TTC549 (cell line): ENCODE data around the gene CSTA.
A peak's percentile ranks its signal among the peaks of the same experiment; 100 is the strongest.

ENCODE experiments used
- FAIRE-seq: peaks from 2 replicates; lab custom pipeline; 2012; peaks lifted over from hg19 to GRCh38; lab: Jason Lieb, UNC

The CSTA gene

DNA sequence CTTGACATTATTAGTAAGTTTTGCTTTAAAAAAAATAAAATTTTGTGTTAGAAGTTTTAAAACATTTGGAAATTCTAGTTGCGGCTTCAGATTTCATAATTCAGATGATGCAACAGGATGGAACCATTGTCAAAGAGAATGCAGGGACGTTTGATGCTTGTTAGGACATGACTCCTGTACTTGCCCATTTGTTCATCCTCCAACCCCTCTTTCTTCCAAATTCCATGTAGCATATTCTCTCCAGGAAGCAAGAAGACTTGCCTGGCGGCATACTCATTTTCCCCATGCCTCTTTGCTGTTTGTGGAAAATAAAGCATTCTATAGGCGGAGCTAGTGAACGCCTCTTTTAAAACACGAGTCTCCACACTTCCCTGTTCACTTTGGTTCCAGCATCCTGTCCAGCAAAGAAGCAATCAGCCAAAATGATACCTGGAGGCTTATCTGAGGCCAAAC, at the start of gene CSTA:
Gene CSTA (plus strand): TSS at position 378 of the 453 bp plus-strand sequence. CDS start 45 bp downstream, at position 423.
- FAIRE-seq = no peak

- no peak for FAIRE-seq
Observed at GRCh38 chr3:122281891-122282290, 43.2 kb upstream of the CSTA start.

DNA sequence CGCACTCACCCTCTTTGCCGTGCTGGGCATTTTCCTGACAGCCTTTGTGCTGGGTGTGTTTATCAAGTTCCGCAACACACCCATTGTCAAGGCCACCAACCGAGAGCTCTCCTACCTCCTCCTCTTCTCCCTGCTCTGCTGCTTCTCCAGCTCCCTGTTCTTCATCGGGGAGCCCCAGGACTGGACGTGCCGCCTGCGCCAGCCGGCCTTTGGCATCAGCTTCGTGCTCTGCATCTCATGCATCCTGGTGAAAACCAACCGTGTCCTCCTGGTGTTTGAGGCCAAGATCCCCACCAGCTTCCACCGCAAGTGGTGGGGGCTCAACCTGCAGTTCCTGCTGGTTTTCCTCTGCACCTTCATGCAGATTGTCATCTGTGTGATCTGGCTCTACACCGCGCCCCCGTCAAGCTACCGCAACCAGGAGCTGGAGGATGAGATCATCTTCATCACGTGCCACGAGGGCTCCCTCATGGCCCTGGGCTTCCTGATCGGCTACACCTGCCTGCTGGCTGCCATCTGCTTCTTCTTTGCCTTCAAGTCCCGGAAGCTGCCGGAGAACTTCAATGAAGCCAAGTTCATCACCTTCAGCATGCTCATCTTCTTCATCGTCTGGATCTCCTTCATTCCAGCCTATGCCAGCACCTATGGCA, 41.1 kb upstream of the CSTA start:
- no peak for FAIRE-seq

DNA sequence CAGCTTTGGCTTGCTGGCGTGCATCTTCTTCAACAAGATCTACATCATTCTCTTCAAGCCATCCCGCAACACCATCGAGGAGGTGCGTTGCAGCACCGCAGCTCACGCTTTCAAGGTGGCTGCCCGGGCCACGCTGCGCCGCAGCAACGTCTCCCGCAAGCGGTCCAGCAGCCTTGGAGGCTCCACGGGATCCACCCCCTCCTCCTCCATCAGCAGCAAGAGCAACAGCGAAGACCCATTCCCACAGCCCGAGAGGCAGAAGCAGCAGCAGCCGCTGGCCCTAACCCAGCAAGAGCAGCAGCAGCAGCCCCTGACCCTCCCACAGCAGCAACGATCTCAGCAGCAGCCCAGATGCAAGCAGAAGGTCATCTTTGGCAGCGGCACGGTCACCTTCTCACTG, 40.6 kb upstream of the CSTA start:
- no peak for FAIRE-seq

GRCh38 chr3:122294359-122294758, 30.7 kb upstream of the CSTA start:
- no peak for FAIRE-seq

DNA sequence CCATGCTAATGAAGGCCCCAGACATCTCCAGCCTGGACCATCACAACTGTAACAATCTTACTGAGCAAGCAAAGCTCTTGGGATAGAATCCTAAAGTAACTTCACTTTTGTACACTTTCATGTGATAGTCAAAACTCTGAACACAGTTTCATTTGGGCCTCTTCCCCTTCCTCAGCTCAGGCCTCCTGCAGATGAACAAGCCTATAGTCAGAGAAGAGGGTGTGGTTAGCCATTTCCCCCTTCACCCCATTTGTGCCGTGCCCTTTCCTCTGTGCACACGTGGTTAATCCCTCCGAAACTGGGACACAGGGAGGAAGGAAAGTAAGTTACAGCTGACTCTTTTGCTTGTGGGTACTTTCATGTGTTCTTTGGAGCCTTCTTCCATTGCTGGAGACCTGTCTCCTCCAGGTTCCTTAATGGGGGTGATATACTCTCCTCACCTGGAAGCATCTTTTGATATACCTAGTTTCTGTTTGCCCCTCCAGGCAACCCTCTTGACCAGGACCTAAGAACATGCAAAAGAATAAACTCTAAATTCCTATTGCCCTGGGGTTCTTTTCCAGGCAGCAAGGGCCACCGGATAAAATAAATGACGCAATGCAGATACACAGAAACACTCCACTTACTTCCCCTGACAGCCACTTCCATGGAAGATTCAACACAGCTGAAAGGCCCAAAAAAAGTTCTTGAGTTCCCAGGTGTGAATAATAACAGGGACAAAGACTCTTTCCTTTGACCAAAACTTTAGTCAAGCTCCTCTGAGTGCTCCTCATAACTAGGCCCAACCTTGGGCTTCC, 29.6 kb upstream of the CSTA start:
- FAIRE-seq = no peak

DNA sequence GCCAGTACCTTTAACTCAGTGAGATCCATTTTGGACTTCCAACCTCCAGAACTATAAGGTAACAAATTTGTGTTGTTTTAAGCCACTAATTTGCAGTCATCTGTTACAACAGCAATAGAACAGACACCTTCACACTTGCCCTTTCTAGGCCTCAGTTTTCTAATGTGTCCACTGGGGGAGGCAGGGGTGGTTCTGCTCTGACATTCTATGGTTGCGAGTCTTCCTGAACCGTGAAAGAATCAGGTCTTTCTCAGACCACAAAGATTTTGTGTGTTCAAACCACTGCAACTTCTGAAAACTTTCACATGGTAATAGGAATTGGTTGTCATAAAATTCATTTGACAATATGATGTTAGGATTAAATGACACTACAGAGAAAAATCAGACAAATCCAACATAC, 26.8 kb upstream of the CSTA start:
- no peak for FAIRE-seq

DNA sequence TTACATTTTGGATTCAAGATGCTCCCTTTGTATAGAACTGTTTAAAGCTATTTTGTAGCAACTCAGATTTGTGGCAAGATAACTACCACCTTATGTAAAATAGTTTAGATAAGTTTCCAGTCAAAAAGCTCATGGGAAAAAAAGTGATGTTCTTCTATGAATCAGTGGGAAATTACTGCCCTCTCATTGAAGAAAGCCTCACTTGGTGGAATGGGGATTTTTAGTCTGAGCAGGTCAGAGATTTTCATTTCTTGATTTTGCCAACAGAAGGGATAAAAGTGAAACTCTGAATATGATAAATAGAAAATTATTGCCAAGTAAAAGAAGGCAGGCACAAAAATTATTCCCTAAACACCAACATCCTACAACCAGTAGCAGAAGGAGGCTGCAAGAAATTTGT, 25.8 kb upstream of the CSTA start:
- no peak for FAIRE-seq

GRCh38 chr3:122299872-122300460, 25.1 kb upstream of the CSTA start:
- FAIRE-seq = peak; percentile 96

DNA sequence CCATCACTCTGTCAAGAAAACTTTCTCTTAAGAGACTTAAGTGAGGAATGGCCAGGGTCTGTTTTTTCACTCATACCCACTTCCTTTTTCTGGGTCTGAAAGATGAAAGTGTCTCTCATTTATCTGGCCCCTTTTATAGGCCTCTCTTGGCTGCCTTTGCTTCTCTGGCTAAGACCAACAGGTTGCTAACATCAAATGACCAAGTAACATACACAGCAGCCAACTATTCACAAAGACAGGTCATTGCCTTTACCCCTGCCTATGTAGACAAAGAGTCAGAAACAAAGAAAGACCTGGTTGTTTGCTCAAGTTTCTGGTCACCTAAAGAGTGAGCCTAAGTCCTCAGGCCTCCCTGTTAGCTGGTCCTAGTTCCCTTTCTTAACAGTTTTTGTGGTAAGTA, 24.0 kb upstream of the CSTA start:
- no peak for FAIRE-seq

DNA sequence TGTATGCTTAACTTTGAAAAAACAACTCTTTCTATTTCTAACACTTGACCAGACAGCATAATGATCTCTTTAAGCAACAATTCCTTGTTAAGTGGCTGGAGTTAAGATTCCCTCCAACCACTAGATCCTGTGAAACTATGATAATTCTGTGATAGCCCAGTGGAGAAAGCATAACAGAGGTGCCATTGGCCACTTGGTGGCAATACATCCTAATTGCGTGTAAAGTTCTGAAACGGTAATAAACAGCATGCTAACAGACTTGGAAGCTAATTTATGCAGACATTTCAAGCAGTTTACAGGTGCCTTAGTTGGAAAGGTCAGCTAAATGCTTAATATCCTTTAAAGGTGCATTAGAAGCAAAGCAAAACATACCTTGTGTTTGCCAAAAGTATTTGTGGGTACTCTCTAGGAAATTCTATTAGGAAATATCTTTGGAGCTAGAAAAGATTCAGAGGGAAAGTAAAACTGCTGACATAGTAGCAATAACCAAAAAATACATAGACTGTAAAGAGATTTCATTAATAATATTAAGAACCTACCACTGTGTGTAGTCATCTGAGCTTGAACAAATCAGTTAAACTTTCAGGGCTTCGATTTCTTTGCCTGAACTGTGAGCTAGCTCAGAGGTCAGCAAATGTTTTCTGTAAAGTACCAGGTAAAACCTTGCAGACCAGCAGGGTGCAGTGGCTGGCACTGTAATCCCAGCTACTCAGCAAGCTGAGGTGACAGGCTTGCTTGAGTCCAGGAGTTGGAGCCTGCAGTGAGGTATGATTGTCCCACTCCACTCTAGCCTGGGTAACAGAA, 19.0 kb upstream of the CSTA start:
- no peak for FAIRE-seq

- FAIRE-seq = no peak
Observed at GRCh38 chr3:122306622-122306953, 18.5 kb upstream of the CSTA start.

DNA sequence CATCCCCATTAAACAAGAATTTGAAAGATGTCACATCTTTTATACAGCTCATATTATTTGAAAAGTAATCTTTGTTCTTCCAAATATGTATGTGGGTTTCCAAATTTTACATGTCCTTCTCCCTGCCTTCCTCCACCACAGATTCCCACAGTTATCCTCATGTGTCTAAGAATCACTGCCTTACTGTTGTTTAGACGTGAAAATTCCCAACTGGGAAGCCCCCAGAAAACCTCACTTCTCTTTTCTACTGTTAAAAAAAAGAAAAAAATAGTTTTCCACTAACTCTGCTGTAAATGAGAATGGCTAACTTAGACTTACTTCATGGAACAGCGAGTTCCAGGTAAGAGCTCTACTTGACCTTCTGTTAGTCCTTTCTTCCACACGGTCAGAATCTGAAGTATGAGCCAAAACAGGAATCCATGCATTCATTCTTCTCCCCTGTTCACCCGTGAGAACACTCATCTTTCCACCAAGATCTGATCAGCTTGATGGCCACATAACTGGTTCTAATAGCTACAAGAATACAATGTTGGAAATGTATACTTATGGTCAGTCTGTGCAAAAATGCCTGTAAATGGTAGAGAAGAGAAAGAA, 17.9 kb upstream of the CSTA start:
- no peak for FAIRE-seq

- no peak for FAIRE-seq
Observed at GRCh38 chr3:122307976-122308375, 17.1 kb upstream of the CSTA start.

DNA sequence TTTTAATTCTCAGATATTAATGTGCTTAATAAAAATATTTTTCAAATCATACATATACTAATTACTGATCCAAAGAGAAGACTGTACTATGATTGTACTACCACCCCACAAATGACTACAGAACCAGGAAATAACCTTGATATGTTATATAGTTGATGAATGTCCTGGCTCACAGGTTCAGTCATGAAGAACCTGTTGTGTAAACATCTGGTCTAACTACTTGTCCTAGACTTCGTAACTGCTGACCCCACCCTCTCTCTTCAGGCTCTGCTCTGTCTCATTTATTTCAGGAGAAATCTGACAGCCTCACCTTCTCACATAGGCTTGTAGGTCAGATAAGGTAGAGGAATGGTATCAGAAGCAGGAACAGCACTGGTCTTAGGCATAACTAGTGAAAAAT, 14.7 kb upstream of the CSTA start:
- no peak for FAIRE-seq

DNA sequence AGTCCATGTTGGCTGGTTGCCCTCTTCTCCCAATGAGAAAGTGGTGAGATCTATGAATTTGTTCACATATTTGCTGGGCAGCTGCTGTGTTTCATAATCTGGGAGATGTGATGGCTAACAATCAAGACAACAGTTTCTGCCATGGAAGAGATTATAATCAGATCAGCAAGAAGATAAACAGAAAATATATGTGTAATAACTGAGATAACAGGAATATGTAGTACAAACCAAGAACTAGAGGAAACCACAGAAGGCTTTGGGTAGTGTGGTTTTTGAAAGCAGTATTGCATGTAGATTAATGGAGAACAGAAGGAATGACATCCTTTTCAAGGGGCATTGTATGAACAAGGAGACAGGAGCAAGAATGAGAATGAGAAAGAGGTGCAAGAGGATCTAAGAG, 12.2 kb upstream of the CSTA start:
- FAIRE-seq = no peak

DNA sequence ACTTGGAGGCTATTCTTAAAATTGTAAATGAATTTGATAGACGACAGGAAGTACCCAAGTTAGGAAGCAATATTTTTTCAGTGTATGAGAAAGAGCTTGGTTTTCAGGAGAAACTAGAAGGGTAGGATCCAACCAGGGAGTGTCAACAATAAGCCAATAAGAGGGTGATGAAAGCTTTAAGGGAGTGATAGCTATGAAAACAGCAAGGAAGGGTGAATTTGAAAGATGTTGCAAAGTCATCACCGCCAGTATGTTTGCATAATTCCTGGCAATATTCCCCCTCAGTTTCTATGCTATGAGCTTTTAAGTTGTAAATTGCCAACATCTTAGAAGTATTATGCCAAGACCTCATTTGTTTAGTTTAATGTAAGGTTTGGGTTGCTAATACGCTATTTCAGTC, 11.8 kb upstream of the CSTA start:
- FAIRE-seq = no peak

GRCh38 chr3:122314228-122314876, 10.7 kb upstream of the CSTA start:
- no peak for FAIRE-seq

- no peak for FAIRE-seq
Observed at GRCh38 chr3:122315619-122316018, 9.4 kb upstream of the CSTA start.

GRCh38 chr3:122316368-122316767, 8.7 kb upstream of the CSTA start:
- no peak for FAIRE-seq

- no peak for FAIRE-seq
Observed at GRCh38 chr3:122318620-122319019, 6.4 kb upstream of the CSTA start.
